ENCODE data around the gene CNTNAP2.
A peak's percentile ranks its signal among the peaks of the same experiment; 100 is the strongest.

The CNTNAP2 gene

GRCh38 chr7:147279514-147279913 is 1162.9 kb downstream of the CNTNAP2 start:
- DNase-seq = no peak

DNA sequence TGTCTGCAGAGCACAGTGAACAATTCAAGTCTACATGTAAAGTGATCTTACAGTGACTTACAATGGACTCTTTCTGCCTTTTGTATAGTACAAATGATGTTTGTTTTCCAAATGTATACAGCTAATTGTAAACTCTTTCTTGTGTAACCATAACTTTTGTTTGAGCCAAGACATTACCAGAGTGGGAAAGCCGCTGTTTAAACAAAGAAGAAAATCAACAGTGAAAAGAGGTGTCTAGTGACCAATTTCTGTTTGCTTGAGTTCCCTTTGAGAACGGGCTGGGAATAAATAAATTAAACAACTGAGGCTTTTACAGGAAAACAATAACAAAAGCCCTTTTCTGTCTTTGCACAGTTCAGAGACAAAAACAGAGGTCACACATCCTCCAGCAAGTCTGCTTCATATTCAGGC is 1163.4 kb downstream of the CNTNAP2 start:
- DNase-seq = no peak

GRCh38 chr7:147282204-147282603 is 1165.6 kb downstream of the CNTNAP2 start:
- no peak for DNase-seq

DNA sequence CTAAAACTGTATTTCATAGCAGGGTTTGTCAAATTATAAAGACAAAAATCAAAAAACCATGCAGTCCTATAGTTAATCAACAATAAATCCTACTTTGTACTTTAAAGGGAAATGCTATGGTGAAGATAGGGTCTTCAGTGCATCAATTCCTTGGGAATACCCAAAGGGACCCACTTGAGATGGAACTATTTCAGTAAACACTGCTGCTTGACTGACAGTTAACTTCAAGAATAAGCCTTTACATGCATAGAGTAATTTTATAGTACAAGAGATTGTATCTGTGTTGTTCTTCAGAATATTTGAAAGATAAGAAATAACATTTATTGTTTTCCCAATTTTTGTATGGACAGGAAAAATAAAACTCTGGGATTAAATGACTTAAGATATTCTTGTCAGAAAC is 1179.6 kb downstream of the CNTNAP2 start:
- DNase-seq = no peak

DNA sequence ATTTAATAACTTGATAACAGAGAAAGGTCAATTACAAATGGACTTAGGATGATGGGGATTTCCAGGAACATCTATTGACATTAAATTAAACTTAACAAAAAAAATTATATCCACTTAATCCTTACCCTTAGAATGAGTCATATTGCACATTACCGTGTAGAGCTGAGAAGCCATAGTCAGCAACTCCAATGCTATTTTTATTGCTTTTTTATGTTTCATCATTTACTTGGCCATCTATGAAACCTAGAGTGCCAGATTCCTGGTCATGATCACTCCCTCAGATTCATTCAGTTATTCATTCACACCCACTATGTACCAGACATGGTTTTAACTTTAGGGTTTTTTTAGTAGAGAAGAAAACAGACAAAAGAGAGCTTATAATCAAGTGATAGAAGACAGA is 1180.4 kb downstream of the CNTNAP2 start:
- no peak for DNase-seq

DNA sequence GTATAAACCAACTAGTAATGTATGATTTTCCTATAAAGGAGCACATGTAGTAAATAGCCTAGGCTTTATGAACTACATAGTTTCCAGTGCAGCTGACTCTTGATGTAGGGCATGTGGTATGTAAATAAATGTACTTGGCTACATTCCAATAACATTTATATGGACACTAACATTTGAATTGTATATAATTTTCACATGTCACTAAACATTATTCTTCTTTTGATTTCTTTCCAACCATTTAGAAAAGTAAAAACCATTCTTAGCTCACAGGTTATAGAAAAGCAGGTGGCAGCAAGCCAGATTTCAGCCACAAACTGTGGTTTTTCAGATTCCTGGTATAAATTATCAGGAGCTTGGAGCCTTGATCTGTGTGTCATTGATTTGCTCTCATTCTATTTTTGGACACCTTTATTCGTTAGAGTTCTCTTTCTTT is 1182.0 kb downstream of the CNTNAP2 start:
- peak; percentile 66 for DNase-seq

- DNase-seq = no peak
These were observed 1183.7 kb downstream of the CNTNAP2 start for GRCh38 chr7:147300293-147300692.

DNA sequence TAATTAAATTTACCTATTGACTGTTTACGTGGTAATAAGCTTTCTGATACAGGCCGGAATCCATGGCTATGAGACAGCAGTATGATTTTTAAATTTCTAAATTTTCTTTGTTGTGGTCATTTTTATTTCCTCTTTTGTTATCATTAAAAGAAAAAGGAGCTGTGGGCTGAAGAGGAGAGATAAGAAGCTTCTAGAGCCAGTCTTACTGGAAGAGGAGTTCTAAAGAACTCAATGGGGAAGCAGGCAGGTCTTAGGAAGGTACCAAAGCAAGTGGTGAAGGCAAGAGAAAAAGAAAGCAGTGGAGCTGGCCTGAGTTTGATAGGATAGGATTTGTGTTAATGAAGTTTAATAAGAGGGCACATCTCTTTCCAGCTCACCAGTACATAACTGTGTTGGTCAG is 1187.8 kb downstream of the CNTNAP2 start:
- no peak for DNase-seq

DNA sequence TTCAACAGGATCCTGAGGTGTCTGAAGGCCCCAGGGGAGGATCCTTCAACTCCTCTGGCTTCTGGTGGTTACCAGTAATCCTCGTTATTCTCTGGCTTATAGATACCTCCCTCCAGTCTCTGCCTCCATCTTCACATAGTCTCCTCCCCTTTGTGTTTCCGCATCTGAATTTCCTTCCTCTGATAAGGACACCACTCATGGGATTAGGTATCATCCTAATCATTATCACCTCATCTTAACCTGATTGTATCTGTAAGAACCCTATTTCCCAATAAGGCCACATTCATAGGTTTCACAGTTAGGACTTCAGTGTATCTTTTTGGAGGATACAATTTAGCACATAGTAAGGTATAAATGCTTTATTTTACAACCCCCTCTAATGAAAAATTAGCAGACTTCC is 1189.2 kb downstream of the CNTNAP2 start:
- no peak for DNase-seq

- peak; percentile 20 for DNase-seq
These were observed 1191.9 kb downstream of the CNTNAP2 start for GRCh38 chr7:147308539-147308938.

DNA sequence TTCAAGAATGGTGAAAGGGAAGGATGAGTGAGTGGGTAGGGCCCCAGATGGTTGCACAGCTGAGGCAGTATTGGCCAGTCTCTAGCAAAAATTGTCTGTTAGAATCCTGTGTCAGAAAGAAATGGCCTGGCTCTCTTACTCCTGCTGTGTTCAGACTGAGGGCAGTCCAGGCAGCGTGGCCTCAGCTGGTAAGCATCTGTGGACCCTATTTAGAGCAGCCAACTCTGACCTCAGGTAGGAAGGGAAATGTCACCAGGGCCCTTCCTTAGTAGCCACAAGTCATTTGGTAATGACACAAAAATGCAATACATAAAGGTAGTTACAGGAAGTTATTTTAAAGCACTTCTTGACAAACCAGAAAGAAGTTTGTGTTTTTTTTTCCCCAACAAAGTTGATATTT is 1194.7 kb downstream of the CNTNAP2 start:
- DNase-seq = no peak

GRCh38 chr7:147321504-147321903 is 1204.9 kb downstream of the CNTNAP2 start:
- DNase-seq = no peak

DNA sequence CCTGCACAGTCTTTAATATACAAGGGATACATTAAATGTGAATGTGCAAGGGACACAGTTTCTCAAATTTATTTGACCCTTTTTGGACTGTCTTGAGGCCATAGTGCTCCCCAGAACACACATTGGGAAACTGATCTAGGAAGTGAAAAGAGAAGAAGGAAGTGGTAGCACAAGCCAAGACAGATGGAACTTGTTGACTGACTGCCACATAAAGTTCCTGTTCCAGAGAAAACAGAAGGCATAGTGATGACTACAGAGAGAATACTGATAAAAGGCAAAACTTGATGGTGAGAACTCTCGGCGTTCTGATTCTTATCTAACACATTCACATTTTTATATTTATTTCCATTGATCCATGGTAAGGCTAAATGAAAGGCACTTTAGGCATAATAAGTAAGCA is 1216.4 kb downstream of the CNTNAP2 start:
- no peak for DNase-seq

- DNase-seq = peak; percentile 3
These were observed 1246.5 kb downstream of the CNTNAP2 start for GRCh38 chr7:147363101-147363500.

DNA sequence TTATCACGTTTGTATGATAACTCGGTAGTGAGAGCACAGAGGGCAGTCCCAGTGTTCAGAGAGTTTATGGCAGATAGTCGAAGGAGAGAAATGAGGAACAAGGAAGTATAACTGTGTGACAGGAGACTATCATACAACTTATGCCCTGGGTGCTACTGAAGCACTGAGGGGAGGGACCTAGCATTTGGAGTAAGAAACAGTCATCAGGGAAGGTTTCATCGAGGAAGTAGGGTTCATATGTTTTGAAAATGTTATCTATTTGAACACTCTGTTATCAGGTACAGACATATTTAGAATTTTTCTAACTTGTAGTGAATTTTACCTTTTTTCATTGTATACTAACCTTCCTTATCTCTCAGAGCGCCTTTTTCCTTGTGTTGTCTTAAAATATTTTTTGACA is 1259.6 kb downstream of the CNTNAP2 start:
- no peak for DNase-seq

DNA sequence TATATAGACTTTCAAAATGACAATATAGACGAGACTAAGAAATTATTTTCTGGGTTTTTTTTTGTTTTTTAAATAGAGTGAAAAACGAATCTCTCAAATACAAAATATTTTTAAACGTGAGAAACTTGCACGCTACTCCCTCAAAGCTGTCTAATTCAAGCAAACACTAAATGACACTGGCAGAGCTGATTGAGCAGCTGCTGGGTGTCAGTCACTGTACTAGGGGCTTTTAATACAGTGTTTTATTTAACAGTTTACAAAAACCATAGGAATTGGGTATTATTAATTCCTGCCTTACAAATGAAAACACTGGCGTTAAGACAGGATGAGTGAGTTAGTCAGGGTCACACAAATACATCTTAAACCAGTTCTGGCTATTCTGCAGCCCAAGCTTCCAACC is 1264.3 kb downstream of the CNTNAP2 start:
- no peak for DNase-seq

GRCh38 chr7:147394329-147394728 is 1277.7 kb downstream of the CNTNAP2 start:
- no peak for DNase-seq

DNA sequence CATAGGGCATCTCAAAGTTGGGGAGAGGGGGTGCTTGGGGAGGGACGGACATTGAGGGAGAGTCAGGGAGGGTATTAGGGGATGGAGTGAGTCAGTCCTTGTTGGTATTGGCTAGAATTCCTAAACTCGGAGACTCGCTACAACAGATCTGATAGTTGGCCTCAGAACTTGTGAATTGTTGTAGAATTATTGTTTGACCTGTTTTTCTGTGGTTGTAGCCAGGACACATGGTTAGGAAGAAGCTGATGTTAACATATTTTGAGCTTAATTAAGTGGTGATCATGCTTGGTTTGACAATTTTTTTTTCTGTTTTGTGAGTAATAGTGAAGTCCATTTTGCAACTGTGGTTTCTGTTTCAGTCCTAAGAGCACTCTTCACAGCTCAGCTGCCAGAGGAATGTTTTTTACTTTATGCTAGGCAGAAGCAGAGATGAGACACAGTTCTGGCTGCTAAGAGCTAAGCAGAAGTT is 1283.7 kb downstream of the CNTNAP2 start:
- DNase-seq = peak; percentile 70

DNA sequence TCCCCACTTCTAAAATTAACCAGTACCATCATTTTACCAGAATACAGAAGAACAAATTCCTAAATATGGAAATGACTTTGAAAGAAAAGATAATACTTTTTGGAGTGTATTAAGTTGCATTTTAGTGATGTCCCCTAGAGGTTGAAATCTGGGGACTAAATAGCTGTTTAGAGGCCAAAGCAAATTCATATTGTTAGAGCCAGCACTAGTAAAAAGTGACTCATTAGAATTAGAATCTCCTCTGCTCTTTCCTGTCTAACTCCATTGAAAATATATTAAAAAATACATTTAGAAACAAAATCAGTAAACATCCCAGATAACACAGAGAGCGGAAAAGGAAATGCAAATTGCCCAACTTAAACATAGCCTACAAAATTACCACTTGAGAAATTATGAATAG is 1284.3 kb downstream of the CNTNAP2 start:
- no peak for DNase-seq

DNA sequence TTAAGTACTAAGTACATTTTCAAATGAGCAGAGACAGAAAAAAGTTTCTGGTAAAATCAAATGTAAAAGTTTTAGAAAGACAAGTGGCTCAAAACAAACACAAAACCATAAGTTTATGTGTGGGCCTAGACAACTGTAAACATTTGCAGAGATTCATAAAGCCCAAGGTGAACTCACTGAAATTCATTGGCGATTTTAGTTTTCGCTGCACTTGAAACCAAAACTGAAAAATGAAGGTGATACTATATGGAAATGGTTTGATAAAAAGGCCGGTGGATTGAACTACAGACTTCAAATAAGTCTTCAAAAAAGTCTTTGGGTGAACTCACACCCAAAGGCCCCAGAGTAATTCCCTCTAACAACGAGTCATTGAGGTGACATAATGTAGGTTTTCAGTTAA is 1289.0 kb downstream of the CNTNAP2 start:
- DNase-seq = no peak

DNA sequence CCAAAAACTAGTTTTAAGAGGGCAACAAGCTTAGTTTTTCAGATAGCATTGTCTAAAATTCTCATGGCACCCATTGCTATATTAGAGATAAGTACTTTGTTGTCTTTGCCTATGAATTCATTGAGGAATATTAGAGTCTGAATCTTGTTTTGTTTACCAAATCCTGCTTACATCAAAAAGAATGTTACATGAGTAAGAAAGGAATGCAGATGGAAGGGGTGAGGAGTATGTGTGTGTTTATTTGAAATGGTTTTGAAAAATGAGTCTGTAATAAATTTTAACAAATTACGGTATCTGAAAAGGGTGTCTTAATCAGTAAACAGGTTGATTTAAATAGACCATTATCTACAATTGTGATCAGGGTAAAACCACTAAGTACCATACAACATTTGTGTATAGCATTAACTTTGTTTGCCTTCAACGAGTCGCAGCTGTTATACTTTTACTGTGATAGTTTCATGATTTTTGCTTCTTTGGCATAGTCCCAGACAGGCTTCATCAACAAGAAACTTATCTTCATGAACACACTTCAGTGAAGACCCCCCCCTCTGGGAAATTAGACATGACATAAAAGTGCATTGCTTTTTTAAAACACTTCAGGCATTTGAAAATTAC is 1290.0 kb downstream of the CNTNAP2 start:
- DNase-seq = peak; percentile 21

GRCh38 chr7:147411096-147411495 is 1294.5 kb downstream of the CNTNAP2 start:
- peak; percentile 31 for DNase-seq

DNA sequence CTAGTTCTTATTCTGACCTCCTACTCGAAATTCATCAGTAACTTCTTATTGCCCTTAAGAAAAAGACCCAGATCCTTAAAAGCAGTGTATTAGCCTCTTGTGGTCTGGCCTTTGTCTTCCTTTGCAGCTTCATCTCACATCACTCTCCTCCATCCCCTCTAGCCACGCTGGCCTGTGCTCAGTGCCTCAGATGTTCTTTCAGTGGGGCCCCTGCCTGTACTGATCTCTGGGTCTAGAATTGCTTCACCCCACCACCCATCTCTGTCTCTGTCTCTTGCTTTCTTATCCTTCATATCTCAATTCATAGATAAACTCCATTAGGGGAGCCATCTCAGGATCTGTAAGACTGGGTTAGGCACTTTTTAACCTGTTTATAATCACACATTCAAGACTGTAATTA is 1295.5 kb downstream of the CNTNAP2 start:
- no peak for DNase-seq

- DNase-seq = peak; percentile 97
These were observed 1296.4 kb downstream of the CNTNAP2 start for GRCh38 chr7:147412782-147413556.

DNA sequence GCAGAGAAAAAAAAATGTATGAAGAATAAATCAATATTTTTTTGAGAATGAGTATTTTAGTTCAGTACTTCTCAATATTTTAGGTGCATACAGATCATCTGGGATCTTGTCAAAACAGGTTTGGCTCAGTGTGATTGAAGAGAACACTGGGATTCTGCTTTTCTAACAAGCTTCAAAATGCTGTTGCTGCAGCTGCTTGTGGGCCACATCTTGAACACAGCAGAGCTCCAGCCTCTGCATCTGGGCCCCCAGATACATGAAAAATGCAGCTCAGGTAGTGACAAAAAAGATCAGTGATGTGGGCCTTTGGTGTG is 1296.9 kb downstream of the CNTNAP2 start:
- DNase-seq = no peak

Measured in fibroblast of skin of scalp (primary cell).